H1 (cell line): ENCODE measurements around the gene COL21A1. TPM values are rescaled to one million over a fixed set of nuclear protein-coding genes. Genes with fewer than 3 reads are reported as not detected.

Experiments used
- HDAC2 ChIP-seq, 2 experiments: fragments of 300-600 bp in 1 of 2; sonication (generic) in 1 of 2; IDR thresholded peaks; 2 replicates each; pipeline ENCODE4 v1.6.1; 2011 to 2012; ENCODE audit warnings: low read depth in 2 of 2, low read length in 2 of 2, mild to moderate bottlenecking in 2 of 2, moderate library complexity in 2 of 2, borderline replicate concordance in 1 of 2, inconsistent platforms in 1 of 2
- KDM4A ChIP-seq: IDR thresholded peaks from one replicate; pipeline ENCODE4 v1.7.1; 2012; ENCODE audit warnings: low read depth, mild to moderate bottlenecking, moderate library complexity, low read length, inconsistent platforms; ENCODE audit not compliant: severe bottlenecking
- SIX5 ChIP-seq: IDR thresholded peaks from 2 replicates; pipeline ENCODE4 v1.6.1; 2011; ENCODE audit warnings: mild to moderate bottlenecking, low read depth, low read length
- polyA plus RNA-seq, 7 experiments: library from polyadenylated mRNA; depleted of rRNA in 3 of 7; stranded (reverse) in 5 of 7; unstranded in 2 of 7; fragments of >200 nt in 5 of 7; fragments of 200-250 nt in 2 of 7; gene quantifications; 1 replicate in 5 of 7; 2 replicates in 1 of 7; 4 replicates in 1 of 7; pipeline versions ENCODE4 v1.2.1 to v1.2.3, GENCODE V29; 2011 to 2013; ENCODE audit warnings: missing spikeins in 2 of 7, mixed read lengths in 2 of 7
- total RNA-seq: library from RNA; stranded (reverse); fragmentation: NEBNext Ultra II Directional; extraction: Animal tissue kit (Norgen Biotek cat#: 25700); gene quantifications from 2 replicates; pipeline ENCODE4 v1.2.1, GENCODE V29; 2021

COL21A1 gene
- total and polyA plus RNA-seq, 2 of the 8 experiments (the other 6 are each of a cell fraction or from before 2014, with no cell fraction given), result 1.6 to 3.4 TPM

- TF ChIP-seq KDM4A (no peak), HDAC2 (IDR thresholded peaks at IDR 0.05; ENCODE audit: borderline replicate concordance in 1 of 2, low read depth in 2 of 2, low read length in 2 of 2) (no peak), SIX5 (no peak)
Measured at GRCh38 chr6:56040889-56041301, 206.5 kb downstream of the COL21A1 start (continued).
